NK-92 (cell line): ENCODE measurements around the gene MCOLN2.
"Not testable (repeated sequence)": the region's sequence is repeated elsewhere in the genome, so short reads cannot be mapped to it uniquely, and the experiment has no call there.

Experiments used
- DNase-seq: peaks from one replicate; lab custom pipeline; 2025; ENCODE audit not compliant: unreplicated experiment; lab: John Stamatoyannopoulos, UW

Gene MCOLN2

GRCh38 chr1:84907095-84907827 lies 89.7 kb downstream of the MCOLN2 start:
- no peak for DNase-seq

- not testable (repeated sequence) for DNase-seq
Observed at GRCh38 chr1:84902727-84903126, 94.2 kb downstream of the MCOLN2 start.

GRCh38 chr1:84899969-84900368 lies 96.9 kb downstream of the MCOLN2 start:
- no peak for DNase-seq

GRCh38 chr1:84896279-84896678 lies 100.6 kb downstream of the MCOLN2 start:
- no peak for DNase-seq

GRCh38 chr1:84892705-84893618 lies 104.0 kb downstream of the MCOLN2 start, which contains the start of gene LPAR3:
LPAR3 (minus strand) TSS chr1:84893206; CDS start chr1:84866120, 27,086 bp downstream.
- DNase-seq = no peak

GRCh38 chr1:84890566-84890965 lies 106.3 kb downstream of the MCOLN2 start:
- no peak for DNase-seq

- no peak for DNase-seq
Observed at GRCh38 chr1:84889437-84889836, 107.5 kb downstream of the MCOLN2 start.

GRCh38 chr1:84888753-84889152 lies 108.2 kb downstream of the MCOLN2 start:
- no peak for DNase-seq

GRCh38 chr1:84887261-84887934 lies 109.5 kb downstream of the MCOLN2 start:
- DNase-seq = no peak

- no peak for DNase-seq
Observed at GRCh38 chr1:84885469-84885868, 111.4 kb downstream of the MCOLN2 start.

- DNase-seq = no peak
Observed at GRCh38 chr1:84884671-84885389, 112.1 kb downstream of the MCOLN2 start.

GRCh38 chr1:84883286-84883685 lies 113.6 kb downstream of the MCOLN2 start:
- no peak for DNase-seq

GRCh38 chr1:84877592-84877991 lies 119.3 kb downstream of the MCOLN2 start:
- no peak for DNase-seq

GRCh38 chr1:84876353-84876752 lies 120.6 kb downstream of the MCOLN2 start:
- DNase-seq = peak; percentile 22
